Pancreas (tissue), 10 donors: Measurements from ENCODE around the gene SCAF1. TPM values are rescaled to one million over a fixed set of nuclear protein-coding genes. Genes with fewer than 3 reads are reported as not detected.

Experiments used
- ATAC-seq, 4 donors: fragments of 200-7000 bp; cut with Tn5 transposase; one replicate each; pipeline versions ENCODE4 v1.8.0 to v1.9.1; 2020; ENCODE audit warnings: mild to moderate bottlenecking in 4 of 4, moderate library complexity in 4 of 4
- DNase-seq, 6 donors: peaks; one replicate each; pipeline ENCODE4 v3.0.0-alpha.2; 2020
- FAIRE-seq: peaks from 2 replicates; lab custom pipeline; 2012; peaks lifted over from hg19 to GRCh38; lab: Jason Lieb, UNC
- H3K27ac ChIP-seq, 4 donors: fragments of 200-600 bp; sonication (generic); 1 replicate in 3 of 4; 2 replicates in 1 of 4; pipeline versions ENCODE4 v1.5.0 to v1.8.0; 2020
- H3K27me3 ChIP-seq, 4 donors: fragments of 200-600 bp; one replicate each; pipeline ENCODE4 v1.8.0; 2021
- H3K36me3 ChIP-seq, 3 donors: fragments of 200-600 bp; sonication (generic) in 1 of 3; one replicate each; pipeline versions ENCODE4 v1.5.0 to v1.8.0; 2020 to 2021
- H3K4me1 ChIP-seq, 3 donors: fragments of 200-600 bp; one replicate each; pipeline ENCODE4 v1.8.0; 2021
- H3K4me3 ChIP-seq, 4 donors: fragments of 200-600 bp; sonication (generic) in 2 of 4; one replicate each; pipeline versions ENCODE4 v1.5.0 to v1.8.0; 2020 to 2021
- H3K9me3 ChIP-seq, 4 donors: fragments of 200-600 bp; one replicate each; pipeline ENCODE4 v1.8.0; 2021
- CTCF ChIP-seq, 4 donors: fragments of 200-600 bp; sonication (generic) in 3 of 4; IDR thresholded peaks; one replicate each; pipeline versions ENCODE4 v1.5.0 to v1.8.0; 2021; ENCODE audit warnings: antibody characterized with exemption in 4 of 4
- WGBS, 2 donors: extraction: QIAGEN DNeasy Blood & Tissue Kit; methylation state at CpG; one replicate each; pipeline ENCODE4 v1.1.7; 2013; 5-methylcytosine and 5-hydroxymethylcytosine counted together
- intact Hi-C, 3 donors: fragments of 100-400 bp; cut with DNase I; formaldehyde crosslinking; loops; one replicate each; pipeline versions ENCODE4 v1.11.1 to v1.14.2; 2022
- polyA plus RNA-seq, 2 donors: library from polyadenylated mRNA; stranded (reverse); fragments of 200-250 nt; gene quantifications; one replicate each; pipeline ENCODE4 v1.2.3, GENCODE V29; 2013
- total RNA-seq, 6 donors: library from RNA; stranded (reverse); fragmentation: NEBNext Ultra II Directional in 4 of 6; extraction: Animal tissue kit (Norgen Biotek cat#: 25700) in 4 of 6; gene quantifications; one replicate each; pipeline versions ENCODE4 v1.2.1 to v1.2.4, GENCODE V29; 2021 to 2023
- donor health status: healthy with polysubstance abuse.
- donor health status: DM: no; HTN: no; CAD: no; lungs with moderate emphysema.
- donor health status: DM: no; HTN: no; CAD: no.
- donor health status: control.
- donor health status: control.
- donor health status: Bipolar disorder and iron deficiency.
- donor health status: DM: yes; HTN: yes; CAD: no.
- donor health status: DM: no; HTN: no; CAD: no.
- donor health status: DM: no; HTN: no; CAD: no.
- donor health status: DM: yes; HTN: yes; CAD: no.

The SCAF1 gene
- total and polyA plus RNA-seq, 8 donors, result 17.3 to 34.8 (median 28.3) TPM

GRCh38 chr19:49666120-49666444 is 24.1 kb downstream of the SCAF1 start:
- TF ChIP-seq CTCF (IDR thresholded peaks at IDR 0.05), result no peak
- intact Hi-C loops, result no loop called here
- H3K27ac ChIP-seq, result peak overlapping the region; percentile 77 to 91 (median 79)
- peak overlapping the region; percentile 45 to 80 (median 67) for H3K4me3 ChIP-seq
- DNase-seq (no peak), FAIRE-seq (no peak), ATAC-seq (peak in 3 of 4 donors; percentile 2 to 9 (median 6))
- no peaks in the 10 kb centered on the region for H3K27me3 ChIP-seq
- WGBS, 2 donors, result 0 to 1% methylated on average over 9 of the region's 9 CpGs
- H3K9me3 ChIP-seq, result no peaks in the 10 kb centered on the region
- H3K4me1 ChIP-seq, result peaks cover 0 to 7% (median 5%) of the 10 kb centered on the region in 3 donors
- peaks cover 0 to 10% (median 9%) of the 10 kb centered on the region in 3 donors for H3K36me3 ChIP-seq

GRCh38 chr19:49667473-49667872 is 25.5 kb downstream of the SCAF1 start:
- Histone ChIP-seq H3K9me3 (no peaks in the 10 kb centered on the region), H3K4me3 (no peak overlapping the region), H3K27ac (no peak overlapping the region), H3K4me1 (peaks cover 5 to 10% (median 10%) of the 10 kb centered on the region in 3 donors), H3K27me3 (no peaks in the 10 kb centered on the region), H3K36me3 (peaks cover 0 to under 1% (median under 1%) of the 10 kb centered on the region in 3 donors)
- intact Hi-C loops, result no loop called here
- FAIRE-seq (no peak), ATAC-seq (no peak), DNase-seq (no peak)
- TF ChIP-seq CTCF (IDR thresholded peaks at IDR 0.05), result no peak
- 89 to 91% methylated on average over 2 of the region's 2 CpGs for WGBS, 2 donors

GRCh38 chr19:49669516-49669915 is 27.5 kb downstream of the SCAF1 start:
- TF ChIP-seq CTCF (IDR thresholded peaks at IDR 0.05), result no peak
- 86 to 89% methylated on average over 3 of the region's 3 CpGs for WGBS, 2 donors
- Histone ChIP-seq H3K4me3 (no peak overlapping the region), H3K9me3 (no peaks in the 10 kb centered on the region), H3K27me3 (no peaks in the 10 kb centered on the region), H3K27ac (no peak overlapping the region), H3K36me3 (no peaks in the 10 kb centered on the region), H3K4me1 (peaks cover 4 to 10% (median 5%) of the 10 kb centered on the region in 3 donors)
- no peak for FAIRE-seq
- no peak for DNase-seq
- no peak for ATAC-seq
- intact Hi-C loops, result no loop called here

- peaks cover 5 to 9% (median 8%) of the 10 kb centered on the region in 3 donors for H3K4me1 ChIP-seq
- H3K27ac ChIP-seq, result peak overlapping the region in 3 of 4 donors; percentile 55 to 77 (median 58)
- no peaks in the 10 kb centered on the region for H3K27me3 ChIP-seq
- FAIRE-seq, result no peak
- ATAC-seq, result peak in 3 of 4 donors; percentile 28 to 45 (median 31)
- intact Hi-C loops, result loop anchor here in 1 of 3 donors (10.0 kb wide), 1 partner anchor 88 kb away; the partner anchor contains the start of genes NOSIP and PRRG2
- H3K36me3 ChIP-seq, result no peaks in the 10 kb centered on the region
- peak; percentile 85 to 95 (median 88) for TF ChIP-seq CTCF (IDR thresholded peaks at IDR 0.05)
- 12 to 18% methylated on average over 27 to 28 of the region's 28 CpGs for WGBS, 2 donors
- peak; percentile 78 to 93 (median 82) for DNase-seq
- no peaks in the 10 kb centered on the region for H3K9me3 ChIP-seq
- H3K4me3 ChIP-seq, result peak overlapping the region in 1 of 4 donors; percentile 27
Measured at GRCh38 chr19:49672131-49672919, 30.3 kb downstream of the SCAF1 start.
